SU-DHL-6 (cell line): ENCODE data around the gene PTPRN2.

Experiments
- H2AFZ ChIP-seq: fragments of 200-600 bp; sonication (generic); 2 replicates; pipeline ENCODE4 v1.6.1; 2014; ENCODE audit warnings: low read depth, mild to moderate bottlenecking, moderate library complexity, mixed read lengths, antibody characterized with exemption, low read length; ENCODE audit not compliant: severe bottlenecking
- H3F3A ChIP-seq: fragments of 200-600 bp; shearing (Covaris generic); 2 replicates; pipeline ENCODE4 v1.6.0; 2016; ENCODE audit warnings: antibody characterized with exemption, mild to moderate bottlenecking; ENCODE audit not compliant: insufficient read depth
- H3K27ac ChIP-seq: fragments of 200-600 bp; sonication (generic); 2 replicates; pipeline ENCODE4 v1.5.1; 2016; ENCODE audit warnings: low read depth, mild to moderate bottlenecking, low read length, moderate library complexity, mixed read lengths
- H3K27me3 ChIP-seq: fragments of 200-600 bp; sonication (generic), shearing (Covaris generic); 2 replicates; pipeline ENCODE4 v1.6.0; 2014; ENCODE audit warnings: mild to moderate bottlenecking, low read length
- H3K36me3 ChIP-seq: fragments of 200-600 bp; sonication (generic); 2 replicates; pipeline ENCODE4 v1.6.1; 2014; ENCODE audit warnings: mild to moderate bottlenecking, low read length, mixed read lengths
- H3K4me2 ChIP-seq: fragments of 300-600, 200-600 bp; shearing (Covaris generic), sonication (generic); 2 replicates; pipeline ENCODE4 v1.6.0; 2014; ENCODE audit warnings: low read length, low read depth, mild to moderate bottlenecking; ENCODE audit not compliant: poor library complexity, severe bottlenecking
- H3K4me3 ChIP-seq: fragments of 200-600 bp; sonication (generic); 2 replicates; pipeline ENCODE4 v1.5.1; 2014; ENCODE audit warnings: antibody characterized with exemption, low read length, mild to moderate bottlenecking, mixed read lengths; ENCODE audit not compliant: insufficient read depth, poor library complexity, severe bottlenecking
- H3K79me2 ChIP-seq: fragments of 200-600 bp; sonication (generic); 2 replicates; pipeline ENCODE4 v1.6.1; 2014; ENCODE audit warnings: mild to moderate bottlenecking, low read length, moderate library complexity; ENCODE audit not compliant: insufficient read depth
- H3K9ac ChIP-seq: fragments of 200-600 bp; sonication (generic); 2 replicates; pipeline ENCODE4 v1.7.0; 2014; ENCODE audit warnings: mild to moderate bottlenecking, low read length
- H3K9me2 ChIP-seq: fragments of 200-600 bp; sonication (generic); replicated peaks from 2 replicates; pipeline ENCODE4 v1.6.1; 2014; ENCODE audit warnings: low read length; ENCODE audit not compliant: insufficient read depth
- H3K9me3 ChIP-seq: fragments of 200-600 bp; sonication (generic); 2 replicates; pipeline ENCODE4 v1.6.1; 2014; ENCODE audit warnings: low read length, mixed read lengths; ENCODE audit not compliant: insufficient read depth
- H4K20me1 ChIP-seq: fragments of 200-600 bp; sonication (generic); 2 replicates; pipeline ENCODE4 v1.6.1; 2014; ENCODE audit warnings: low read depth, mild to moderate bottlenecking, antibody characterized with exemption, low read length, moderate library complexity, mixed read lengths
- CTCF ChIP-seq: fragments of 200-600 bp; sonication (generic); IDR thresholded peaks from one replicate; pipeline ENCODE4 v1.5.1; 2017; ENCODE audit warnings: antibody characterized with exemption, mild to moderate bottlenecking, low read length, moderate library complexity; ENCODE audit not compliant: insufficient read depth, poor library complexity, severe bottlenecking
- EZH2phosphoT487 ChIP-seq: fragments of 200-600 bp; sonication (generic), shearing (Covaris generic); conservative IDR thresholded peaks from 2 replicates; pipeline ENCODE4 v1.6.1; 2018; ENCODE audit warnings: mild to moderate bottlenecking, antibody characterized with exemption, low read length, moderate library complexity, mixed read lengths

The PTPRN2 gene

GRCh38 chr7:158574308-158575036, 13.2 kb downstream of the PTPRN2 start:
- no peaks in the 10 kb centered on the region for H3K79me2 ChIP-seq
- no peaks in the 10 kb centered on the region for H4K20me1 ChIP-seq
- no peaks in the 10 kb centered on the region for H3K27me3 ChIP-seq
- no peaks in the 10 kb centered on the region for H3K9me2 ChIP-seq
- no peak overlapping the region for H3K4me2 ChIP-seq
- TF ChIP-seq CTCF: no peak
- no peaks in the 10 kb centered on the region for H3K36me3 ChIP-seq
- no peak overlapping the region for H2AFZ ChIP-seq
- H3F3A ChIP-seq: no peaks in the 10 kb centered on the region
- no peaks in the 10 kb centered on the region for H3K9me3 ChIP-seq
- H3K4me3 ChIP-seq: no peak overlapping the region
- no peak overlapping the region for H3K27ac ChIP-seq
- H3K9ac ChIP-seq: no peak overlapping the region

GRCh38 chr7:158573310-158573709, 14.3 kb downstream of the PTPRN2 start:
- no peak overlapping the region for H2AFZ ChIP-seq
- H3F3A ChIP-seq: no peaks in the 10 kb centered on the region
- H3K27ac ChIP-seq: no peak overlapping the region
- H4K20me1 ChIP-seq: no peaks in the 10 kb centered on the region
- no peaks in the 10 kb centered on the region for H3K9me3 ChIP-seq
- no peaks in the 10 kb centered on the region for H3K9me2 ChIP-seq
- TF ChIP-seq EZH2phosphoT487 (no peak), CTCF (no peak)
- H3K79me2 ChIP-seq: no peaks in the 10 kb centered on the region
- H3K4me2 ChIP-seq: no peak overlapping the region
- H3K4me3 ChIP-seq: no peak overlapping the region
- H3K27me3 ChIP-seq: no peaks in the 10 kb centered on the region
- H3K9ac ChIP-seq: no peak overlapping the region
- H3K36me3 ChIP-seq: no peaks in the 10 kb centered on the region

GRCh38 chr7:158572000-158572828, 15.4 kb downstream of the PTPRN2 start:
- no peaks in the 10 kb centered on the region for H3K36me3 ChIP-seq
- no peak overlapping the region for H3K4me3 ChIP-seq
- no peaks in the 10 kb centered on the region for H4K20me1 ChIP-seq
- no peak overlapping the region for H3K4me2 ChIP-seq
- TF ChIP-seq EZH2phosphoT487: no peak
- TF ChIP-seq CTCF: peak; percentile 20
- H3K9ac ChIP-seq: no peak overlapping the region
- H3K9me2 ChIP-seq: no peaks in the 10 kb centered on the region
- no peak overlapping the region for H2AFZ ChIP-seq
- H3K9me3 ChIP-seq: no peaks in the 10 kb centered on the region
- H3K27ac ChIP-seq: no peak overlapping the region
- H3K79me2 ChIP-seq: no peaks in the 10 kb centered on the region
- no peaks in the 10 kb centered on the region for H3F3A ChIP-seq
- H3K27me3 ChIP-seq: no peaks in the 10 kb centered on the region
